SU-DHL-6 (cell line): Measurements from ENCODE around the gene MXD3.
A peak's percentile ranks its signal among the peaks of the same experiment; 100 is the strongest.

Experiments
- H2AFZ ChIP-seq: fragments of 200-600 bp; sonication (generic); 2 replicates; pipeline ENCODE4 v1.6.1; 2014; ENCODE audit warnings: low read depth, mild to moderate bottlenecking, moderate library complexity, mixed read lengths, antibody characterized with exemption, low read length; ENCODE audit not compliant: severe bottlenecking
- H3F3A ChIP-seq: fragments of 200-600 bp; shearing (Covaris generic); 2 replicates; pipeline ENCODE4 v1.6.0; 2016; ENCODE audit warnings: antibody characterized with exemption, mild to moderate bottlenecking; ENCODE audit not compliant: insufficient read depth
- H3K27ac ChIP-seq: fragments of 200-600 bp; sonication (generic); 2 replicates; pipeline ENCODE4 v1.5.1; 2016; ENCODE audit warnings: low read depth, mild to moderate bottlenecking, low read length, moderate library complexity, mixed read lengths
- H3K27me3 ChIP-seq: fragments of 200-600 bp; sonication (generic), shearing (Covaris generic); 2 replicates; pipeline ENCODE4 v1.6.0; 2014; ENCODE audit warnings: mild to moderate bottlenecking, low read length
- H3K36me3 ChIP-seq: fragments of 200-600 bp; sonication (generic); 2 replicates; pipeline ENCODE4 v1.6.1; 2014; ENCODE audit warnings: mild to moderate bottlenecking, low read length, mixed read lengths
- H3K4me2 ChIP-seq: fragments of 300-600, 200-600 bp; shearing (Covaris generic), sonication (generic); 2 replicates; pipeline ENCODE4 v1.6.0; 2014; ENCODE audit warnings: low read length, low read depth, mild to moderate bottlenecking; ENCODE audit not compliant: poor library complexity, severe bottlenecking
- H3K4me3 ChIP-seq: fragments of 200-600 bp; sonication (generic); 2 replicates; pipeline ENCODE4 v1.5.1; 2014; ENCODE audit warnings: antibody characterized with exemption, low read length, mild to moderate bottlenecking, mixed read lengths; ENCODE audit not compliant: insufficient read depth, poor library complexity, severe bottlenecking
- H3K79me2 ChIP-seq: fragments of 200-600 bp; sonication (generic); 2 replicates; pipeline ENCODE4 v1.6.1; 2014; ENCODE audit warnings: mild to moderate bottlenecking, low read length, moderate library complexity; ENCODE audit not compliant: insufficient read depth
- H3K9ac ChIP-seq: fragments of 200-600 bp; sonication (generic); 2 replicates; pipeline ENCODE4 v1.7.0; 2014; ENCODE audit warnings: mild to moderate bottlenecking, low read length
- H3K9me2 ChIP-seq: fragments of 200-600 bp; sonication (generic); replicated peaks from 2 replicates; pipeline ENCODE4 v1.6.1; 2014; ENCODE audit warnings: low read length; ENCODE audit not compliant: insufficient read depth
- H3K9me3 ChIP-seq: fragments of 200-600 bp; sonication (generic); 2 replicates; pipeline ENCODE4 v1.6.1; 2014; ENCODE audit warnings: low read length, mixed read lengths; ENCODE audit not compliant: insufficient read depth
- H4K20me1 ChIP-seq: fragments of 200-600 bp; sonication (generic); 2 replicates; pipeline ENCODE4 v1.6.1; 2014; ENCODE audit warnings: low read depth, mild to moderate bottlenecking, antibody characterized with exemption, low read length, moderate library complexity, mixed read lengths
- CTCF ChIP-seq: fragments of 200-600 bp; sonication (generic); IDR thresholded peaks from one replicate; pipeline ENCODE4 v1.5.1; 2017; ENCODE audit warnings: antibody characterized with exemption, mild to moderate bottlenecking, low read length, moderate library complexity; ENCODE audit not compliant: insufficient read depth, poor library complexity, severe bottlenecking
- EZH2phosphoT487 ChIP-seq: fragments of 200-600 bp; sonication (generic), shearing (Covaris generic); conservative IDR thresholded peaks from 2 replicates; pipeline ENCODE4 v1.6.1; 2018; ENCODE audit warnings: mild to moderate bottlenecking, antibody characterized with exemption, low read length, moderate library complexity, mixed read lengths

The MXD3 gene

GRCh38 chr5:177349362-177349647 is 37.6 kb upstream of the MXD3 start:
- Histone ChIP-seq H3K79me2 (peaks cover 66% of the 10 kb centered on the region), H2AFZ (no peak overlapping the region), H3K27ac (no peak overlapping the region), H3F3A (no peaks in the 10 kb centered on the region), H3K27me3 (no peaks in the 10 kb centered on the region), H4K20me1 (no peaks in the 10 kb centered on the region; the same call in 1 of the 2 replicates), H3K4me3 (peak overlapping the region; percentile 76), H3K36me3 (peaks cover 6% of the 10 kb centered on the region; the same call in 1 of the 2 replicates), H3K9me2 (no peaks in the 10 kb centered on the region), H3K9ac (peak overlapping the region; percentile 70; the same call in 1 of the 2 replicates), H3K4me2 (peak overlapping the region; percentile 97), H3K9me3 (no peaks in the 10 kb centered on the region)
- TF ChIP-seq CTCF = no peak

GRCh38 chr5:177347699-177348098 is 36.0 kb upstream of the MXD3 start:
- Histone ChIP-seq H4K20me1 (no peaks in the 10 kb centered on the region; the same call in 1 of the 2 replicates), H3K9ac (no peak overlapping the region), H3K36me3 (peaks cover 6% of the 10 kb centered on the region; the same call in 1 of the 2 replicates), H2AFZ (no peak overlapping the region), H3K4me2 (no peak overlapping the region), H3K79me2 (peaks cover 78% of the 10 kb centered on the region), H3F3A (no peaks in the 10 kb centered on the region), H3K9me3 (no peaks in the 10 kb centered on the region), H3K27ac (no peak overlapping the region), H3K27me3 (no peaks in the 10 kb centered on the region), H3K9me2 (no peaks in the 10 kb centered on the region), H3K4me3 (no peak overlapping the region)
- TF ChIP-seq EZH2phosphoT487 (no peak), CTCF (no peak)

GRCh38 chr5:177346820-177347219 is 35.1 kb upstream of the MXD3 start:
- Histone ChIP-seq H3F3A (no peaks in the 10 kb centered on the region), H3K27me3 (no peaks in the 10 kb centered on the region), H3K9ac (no peak overlapping the region), H2AFZ (no peak overlapping the region), H3K36me3 (peaks cover 9% of the 10 kb centered on the region; the same call in 1 of the 2 replicates), H3K4me3 (no peak overlapping the region), H3K4me2 (no peak overlapping the region), H4K20me1 (no peaks in the 10 kb centered on the region; the same call in 1 of the 2 replicates), H3K27ac (no peak overlapping the region), H3K9me3 (no peaks in the 10 kb centered on the region), H3K9me2 (no peaks in the 10 kb centered on the region), H3K79me2 (peaks cover 85% of the 10 kb centered on the region)
- TF ChIP-seq EZH2phosphoT487 (no peak), CTCF (no peak)
